IMR-90 (cell line): Measurements from ENCODE around the gene ALLC. TPM values are rescaled to one million over a fixed set of nuclear protein-coding genes. Genes with fewer than 3 reads are reported as not detected.

Experiments used
- ATAC-seq: fragments of 200-7000 bp; cut with Tn5 transposase; 2 replicates; pipeline ENCODE4 v1.9.1; 2020; ENCODE audit warnings: low read depth, mild to moderate bottlenecking, moderate library complexity
- BruUV-seq: library from RNA; stranded (reverse); fragments of 400-500 nt; replicated peaks from 2 replicates; lab custom pipeline; 2021; lab: Mats Ljungman, UMichigan
- CTCF ChIA-PET: fragments of 300-600 bp; formaldehyde crosslinking; extraction: SDS; loops from one replicate; lab custom pipeline; 2021; ENCODE audit warnings: antibody characterized with exemption; lab: Yijun Ruan, JAX
- POLR2A ChIA-PET: fragments of 300-600 bp; sonication (Branson Sonifier 250); formaldehyde crosslinking; loops from one replicate; lab custom pipeline; 2022; ENCODE audit warnings: antibody characterized with exemption; ENCODE audit not compliant: unreplicated experiment; lab: Charles Lee
- DNase-seq: peaks from one replicate; pipeline ENCODE4 v3.0.0; 2013
- H2AFZ ChIP-seq: replicated peaks from 2 replicates; pipeline ENCODE3; 2013; ENCODE audit warnings: low read length, mild to moderate bottlenecking; ENCODE audit not compliant: poor library complexity
- H2AK5ac ChIP-seq: 2 replicates; pipeline ENCODE4 v1.6.1; 2013; ENCODE audit warnings: low read depth, low read length, inconsistent platforms
- H2AK9ac ChIP-seq: replicated peaks from 2 replicates; pipeline ENCODE3; 2013; ENCODE audit warnings: mild to moderate bottlenecking, low read depth, low read length, moderate library complexity; ENCODE audit not compliant: poor library complexity
- H2BK120ac ChIP-seq: 2 replicates; pipeline ENCODE4 v1.6.1; 2013; ENCODE audit warnings: low read depth, low read length, inconsistent platforms
- H2BK15ac ChIP-seq: 3 replicates; pipeline ENCODE4 v1.6.1; 2013; ENCODE audit warnings: low read depth, low read length, inconsistent platforms
- H2BK20ac ChIP-seq: 2 replicates; pipeline ENCODE4 v1.6.1; 2013; ENCODE audit warnings: low read depth, mild to moderate bottlenecking, inconsistent platforms, low read length, moderate library complexity
- H2BK5ac ChIP-seq: 2 replicates; pipeline ENCODE4 v1.6.1; 2013; ENCODE audit warnings: mild to moderate bottlenecking, low read depth, low read length, inconsistent platforms; ENCODE audit not compliant: poor library complexity, severe bottlenecking
- H3K14ac ChIP-seq: replicated peaks from 2 replicates; pipeline ENCODE4 v1.6.1; 2013; ENCODE audit warnings: low read depth, low read length, inconsistent platforms
- H3K18ac ChIP-seq: 2 replicates; pipeline ENCODE4 v1.6.1; 2013; ENCODE audit warnings: low read depth, low read length, control low read depth
- H3K23ac ChIP-seq: 2 replicates; pipeline ENCODE4 v1.6.1; 2013; ENCODE audit warnings: low read depth, low read length, inconsistent platforms
- H3K27ac ChIP-seq: 2 replicates; pipeline ENCODE4 v1.5.1; 2013; ENCODE audit warnings: mild to moderate bottlenecking, control low read depth, low read length; ENCODE audit not compliant: insufficient read depth
- H3K27me3 ChIP-seq: 2 replicates; pipeline ENCODE4 v1.6.1; 2013; ENCODE audit warnings: low read length; ENCODE audit not compliant: control insufficient read depth, insufficient read depth
- H3K36me3 ChIP-seq: 2 replicates; pipeline ENCODE4 v1.6.1; 2013; ENCODE audit warnings: low read length, mixed read lengths; ENCODE audit not compliant: control insufficient read depth, insufficient read depth
- H3K4ac ChIP-seq: 2 replicates; pipeline ENCODE4 v1.6.1; 2013; ENCODE audit warnings: low read depth, low read length, inconsistent platforms
- H3K4me1 ChIP-seq: 2 replicates; pipeline ENCODE4 v1.6.1; 2013; ENCODE audit warnings: low read length, mixed read lengths; ENCODE audit not compliant: control insufficient read depth, insufficient read depth
- H3K4me2 ChIP-seq: 2 replicates; pipeline ENCODE4 v1.6.1; 2013; ENCODE audit warnings: low read depth, mild to moderate bottlenecking, control low read depth, low read length, moderate library complexity
- H3K4me3 ChIP-seq: 2 replicates; pipeline ENCODE4 v1.5.1; 2013; ENCODE audit warnings: low read depth, mild to moderate bottlenecking, control low read depth, low read length, moderate library complexity; ENCODE audit not compliant: insufficient read depth
- H3K56ac ChIP-seq: 2 replicates; pipeline ENCODE4 v1.6.1; 2013; ENCODE audit warnings: low read length, inconsistent platforms; ENCODE audit not compliant: insufficient read depth; ENCODE audit errors: extremely low read depth
- H3K79me1 ChIP-seq, 2 experiments: 2 replicates each; pipeline ENCODE4 v1.6.1; 2013; ENCODE audit warnings: low read length in 2 of 2, inconsistent platforms in 1 of 2, low read depth in 1 of 2
- H3K9ac ChIP-seq: 2 replicates; pipeline ENCODE4 v1.6.1; 2013; ENCODE audit warnings: low read depth, low read length, control low read depth
- H3K9me1 ChIP-seq: 2 replicates; pipeline ENCODE4 v1.6.1; 2013; ENCODE audit warnings: low read length, inconsistent platforms; ENCODE audit not compliant: insufficient read depth
- H3K9me3 ChIP-seq: 2 replicates; pipeline ENCODE4 v1.6.1; 2013; ENCODE audit warnings: low read length; ENCODE audit not compliant: control insufficient read depth, insufficient read depth
- H4K20me1 ChIP-seq: 2 replicates; pipeline ENCODE4 v1.6.1; 2013; ENCODE audit warnings: low read length, inconsistent platforms; ENCODE audit not compliant: insufficient read depth
- H4K5ac ChIP-seq: 2 replicates; pipeline ENCODE4 v1.6.1; 2013; ENCODE audit warnings: mild to moderate bottlenecking, low read depth, low read length, control low read depth
- H4K8ac ChIP-seq, 2 experiments: 2 replicates each; pipeline ENCODE4 v1.6.1; 2013; ENCODE audit warnings: low read depth in 2 of 2, low read length in 2 of 2, control low read depth in 1 of 2, inconsistent platforms in 1 of 2
- H4K91ac ChIP-seq: 2 replicates; pipeline ENCODE4 v1.6.1; 2013; ENCODE audit warnings: low read depth, low read length, inconsistent platforms; ENCODE audit not compliant: insufficient read depth
- CEBPB ChIP-seq: IDR thresholded peaks from 2 replicates; pipeline ENCODE4 v1.6.1; 2012; ENCODE audit warnings: low read depth, low read length, improper control_type of control experiment
- FOS ChIP-seq: fragments of 150-350 bp; IDR thresholded peaks from 2 replicates; pipeline ENCODE4 v1.6.1; 2016; ENCODE audit warnings: low read depth, low read length
- MAFK ChIP-seq: IDR thresholded peaks from 2 replicates; pipeline ENCODE4 v1.6.1; 2012; ENCODE audit warnings: low read depth, low read length, improper control_type of control experiment
- MAZ ChIP-seq: IDR thresholded peaks from 2 replicates; pipeline ENCODE4 v1.6.1; 2012; ENCODE audit warnings: low read depth, mild to moderate bottlenecking, low read length, improper control_type of control experiment, moderate library complexity, borderline replicate concordance
- MXI1 ChIP-seq: IDR thresholded peaks from 2 replicates; pipeline ENCODE4 v1.6.1; 2012; ENCODE audit warnings: low read depth, mild to moderate bottlenecking, low read length, moderate library complexity, borderline replicate concordance
- NFE2L2 ChIP-seq: fragments of 150-350 bp; IDR thresholded peaks from 2 replicates; pipeline ENCODE4 v1.6.1; 2016; ENCODE audit warnings: low read depth, mild to moderate bottlenecking, low read length
- RCOR1 ChIP-seq: IDR thresholded peaks from 2 replicates; pipeline ENCODE4 v1.6.1; 2012; ENCODE audit warnings: mild to moderate bottlenecking, low read length, improper control_type of control experiment; ENCODE audit not compliant: insufficient replicate concordance
- SMC3 ChIP-seq: fragments of 150-350 bp; IDR thresholded peaks from 2 replicates; pipeline ENCODE4 v1.6.1; 2016; ENCODE audit warnings: low read depth, mild to moderate bottlenecking, antibody characterized with exemption, low read length, moderate library complexity
- WGBS, 2 experiments: methylation state at CpG; one replicate each; pipeline versions ENCODE4 v1.1.5 to v1.1.7; 2013; ENCODE audit warnings: missing lambda C conversion rate in 2 of 2; ENCODE audit not compliant: insufficient read length in 1 of 2; ENCODE audit errors: extremely low coverage in 2 of 2; 5-methylcytosine and 5-hydroxymethylcytosine counted together
- dilution Hi-C: fragments of 300-500 bp; cut with HindIII; formaldehyde crosslinking; loops from one replicate; pipeline ENCODE4 v1.14.3; 2018; ENCODE audit warnings: low sequenced_read_pairs; ENCODE audit not compliant: unreplicated experiment
- in situ Hi-C: fragments of 300-500 bp; cut with MboI; formaldehyde crosslinking; loops from 3 replicates; pipeline ENCODE4 v1.14.3; 2019; ENCODE audit warnings: low sequenced_read_pairs, inconsistent platforms, mixed read lengths
- intact Hi-C: fragments of 100-400 bp; cut with micrococcal nuclease; formaldehyde crosslinking; loops from 2 replicates; pipeline ENCODE4 v1.10.0; 2022
- polyA plus RNA-seq, 3 experiments: library from polyadenylated mRNA; depleted of rRNA; stranded (reverse); fragments of >200 nt; gene quantifications; 2 replicates each; pipeline ENCODE4 v1.2.3, GENCODE V29; 2012; ENCODE audit warnings: low replicate concordance in 1 of 3
- total RNA-seq: library from RNA; depleted of rRNA; stranded (reverse); fragments of >200 nt; gene quantifications from 2 replicates; pipeline ENCODE4 v1.2.3, GENCODE V29; 2012
- TF ChIP-seq, protein P1 (sequence below): fragments of 150-350 bp; IDR thresholded peaks from 2 replicates; pipeline ENCODE4 v1.6.1; 2016; ENCODE audit warnings: low read depth, mild to moderate bottlenecking, low read length, moderate library complexity, borderline replicate concordance

The ALLC gene
- total and polyA plus RNA-seq, 2 of the 4 experiments (the other 2 are of a cell fraction): not detected

DNA sequence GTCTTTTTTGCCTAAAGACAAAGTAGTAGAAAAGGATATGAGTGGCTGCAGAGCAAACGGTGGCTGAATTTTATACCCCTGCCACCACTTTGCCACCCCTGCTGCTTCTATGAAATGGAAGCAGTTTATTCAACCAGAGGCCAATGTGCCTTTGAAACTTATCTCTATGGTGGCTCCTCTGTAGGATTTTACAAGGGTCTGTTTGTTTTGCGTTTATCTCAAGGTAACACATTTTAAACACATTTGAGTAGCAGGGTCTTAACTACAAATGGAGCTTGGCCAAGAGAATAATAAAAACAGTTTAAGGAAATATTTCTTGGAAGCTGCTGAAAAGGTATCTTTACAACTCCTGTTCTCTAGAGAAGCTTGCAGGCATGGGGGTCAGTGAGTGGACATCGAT lies 6.1 kb downstream of the ALLC start:
- Histone ChIP-seq H3K4me1 (peaks cover 10% of the 10 kb centered on the region; the same call in 1 of the 2 replicates), H3K27me3 (no peaks in the 10 kb centered on the region; the same call in 1 of the 2 replicates), H3K9me3 (no peaks in the 10 kb centered on the region), H3K4ac (no peak overlapping the region), H3K79me1 (no peaks in the 10 kb centered on the region), H2AK9ac (no peak overlapping the region), H3K18ac (no peak overlapping the region), H2BK20ac (no peak overlapping the region), H2BK15ac (no peak overlapping the region), H3K23ac (no peak overlapping the region), H3K9me1 (no peaks in the 10 kb centered on the region), H2BK5ac (no peak overlapping the region), H4K8ac (no peak overlapping the region), H4K20me1 (no peaks in the 10 kb centered on the region), H3K4me2 (no peak overlapping the region), H3K36me3 (no peaks in the 10 kb centered on the region), H3K27ac (no peak overlapping the region), H2AFZ (no peak overlapping the region), H3K9ac (no peak overlapping the region), H4K5ac (no peak overlapping the region), H3K4me3 (no peak overlapping the region), H2BK120ac (no peak overlapping the region), H4K91ac (no peak overlapping the region), H2AK5ac (no peak overlapping the region), H3K14ac (no peak overlapping the region), H3K56ac (no peak overlapping the region)
- ChIA-PET CTCF (no interaction called here), POLR2A (no interaction called here)
- dilution Hi-C loops (no loop called here), intact Hi-C loops (no loop called here), in situ Hi-C loops (loop anchor here (25.0 kb wide), 1 partner anchor 1802 kb away; no protein-coding TSS in a partner anchor)
- ATAC-seq (no peak), DNase-seq (no peak)
- BruUV-seq: no TSS peak
- TF ChIP-seq, protein P1, sequence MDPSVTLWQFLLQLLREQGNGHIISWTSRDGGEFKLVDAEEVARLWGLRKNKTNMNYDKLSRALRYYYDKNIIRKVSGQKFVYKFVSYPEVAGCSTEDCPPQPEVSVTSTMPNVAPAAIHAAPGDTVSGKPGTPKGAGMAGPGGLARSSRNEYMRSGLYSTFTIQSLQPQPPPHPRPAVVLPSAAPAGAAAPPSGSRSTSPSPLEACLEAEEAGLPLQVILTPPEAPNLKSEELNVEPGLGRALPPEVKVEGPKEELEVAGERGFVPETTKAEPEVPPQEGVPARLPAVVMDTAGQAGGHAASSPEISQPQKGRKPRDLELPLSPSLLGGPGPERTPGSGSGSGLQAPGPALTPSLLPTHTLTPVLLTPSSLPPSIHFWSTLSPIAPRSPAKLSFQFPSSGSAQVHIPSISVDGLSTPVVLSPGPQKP: no peak
- TF ChIP-seq MAFK (no peak), NFE2L2 (no peak), MAZ (no peak), MXI1 (no peak), FOS (no peak), RCOR1 (no peak), CEBPB (no peak), SMC3 (no peak)
- no CpG with 5 or more reads among the region's 3 CpGs for WGBS, 2 experiments
